Muscle of leg (tissue), 11 donors: Measurements from ENCODE around the gene METAP1D. TPM values are rescaled to one million over a fixed set of nuclear protein-coding genes. Genes with fewer than 3 reads are reported as not detected.
"Not testable (repeated sequence)": the region's sequence is repeated elsewhere in the genome, so short reads cannot be mapped to it uniquely, and the experiment has no call there.

ENCODE experiments used
- DNase-seq: peaks from one replicate; pipeline ENCODE4 v3.0.0; 2013
- H3K27ac ChIP-seq: one replicate; pipeline ENCODE4 v1.5.1; 2013; ENCODE audit warnings: mild to moderate bottlenecking, low read length, control low read depth
- H3K27me3 ChIP-seq: one replicate; pipeline ENCODE4 v1.6.1; 2013; ENCODE audit warnings: low read length; ENCODE audit not compliant: control insufficient read depth, insufficient read depth
- H3K36me3 ChIP-seq: one replicate; pipeline ENCODE4 v1.6.1; 2013; ENCODE audit warnings: low read length; ENCODE audit not compliant: control insufficient read depth, insufficient read depth
- H3K4me1 ChIP-seq: one replicate; pipeline ENCODE4 v1.6.1; 2013; ENCODE audit warnings: low read length; ENCODE audit not compliant: control insufficient read depth, insufficient read depth
- H3K4me3 ChIP-seq: one replicate; pipeline ENCODE4 v1.5.1; 2013; ENCODE audit warnings: low read length, control low read depth
- H3K9me3 ChIP-seq: replicated peaks from 2 replicates; pipeline ENCODE4 v1.6.1; 2013; ENCODE audit warnings: low read depth, low read length; ENCODE audit not compliant: control insufficient read depth
- WGBS: methylation state at CpG from one replicate; pipeline ENCODE4 v1.1.5; 2013; ENCODE audit warnings: missing lambda C conversion rate; ENCODE audit not compliant: insufficient coverage; 5-methylcytosine and 5-hydroxymethylcytosine counted together
- polyA plus RNA-seq, 8 donors: library from polyadenylated mRNA; unstranded; fragments of 120-200 nt; gene quantifications; one replicate each; pipeline versions ENCODE4 v1.2.1 to v1.2.3, GENCODE V29; 2013; ENCODE audit warnings: inconsistent platforms in 1 of 8, low replicate concordance in 1 of 8; ENCODE audit not compliant: insufficient read length in 8 of 8, insufficient read depth in 1 of 8
- total RNA-seq: library from RNA; stranded (reverse); fragments of 120-200 nt; gene quantifications from one replicate; pipeline ENCODE4 v1.2.4, GENCODE V29; 2013

The METAP1D gene
- total and polyA plus RNA-seq, 9 donors, result 7.8 to 16.0 (median 9.8) TPM

DNA sequence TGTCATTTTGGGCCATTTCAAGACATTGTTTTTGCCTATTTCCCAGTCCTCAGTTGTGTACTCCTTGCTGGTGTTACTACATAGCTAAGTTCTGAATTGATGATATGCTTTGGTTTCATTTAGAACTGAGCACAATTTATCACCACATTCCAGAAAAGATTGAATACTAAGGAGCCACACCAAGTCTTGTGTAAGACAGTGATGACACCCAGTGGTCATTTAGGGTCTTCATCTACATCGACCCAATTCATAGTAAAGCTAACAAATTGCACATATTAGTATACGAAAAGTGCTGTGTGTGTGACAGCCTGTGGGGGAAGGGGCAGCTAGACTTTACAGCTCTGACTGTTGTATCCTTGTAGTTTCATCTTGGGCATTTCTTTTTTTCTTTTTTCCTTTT lies 113.9 kb downstream of the METAP1D start:
- Histone ChIP-seq H3K4me3 (no peak overlapping the region), H3K27ac (no peak overlapping the region), H3K27me3 (peaks cover 22% of the 10 kb centered on the region), H3K4me1 (no peaks in the 10 kb centered on the region), H3K9me3 (no peaks in the 10 kb centered on the region), H3K36me3 (no peaks in the 10 kb centered on the region)
- peak; percentile 60 for DNase-seq
- WGBS, result no CpG with 5 or more reads among the region's 2 CpGs

DNA sequence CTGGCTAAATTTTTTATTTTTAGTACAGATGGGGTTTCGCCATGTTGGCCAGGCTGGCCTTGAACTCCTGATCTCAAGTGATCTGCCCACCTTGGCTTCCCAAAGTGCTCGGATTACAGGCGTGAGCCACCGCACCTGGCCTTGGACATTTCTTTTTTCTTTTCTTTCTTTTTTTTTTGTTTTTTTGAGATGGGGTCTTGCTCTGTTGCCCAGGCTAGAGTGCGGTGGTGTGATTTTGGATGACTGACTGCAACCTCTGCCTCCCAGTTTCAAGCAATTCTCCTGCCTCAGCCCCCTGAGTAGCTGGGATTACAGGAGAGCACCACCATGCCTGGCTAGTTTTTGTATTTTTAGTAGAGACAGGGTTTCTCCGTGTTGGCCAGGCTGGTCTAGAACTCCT lies 114.4 kb downstream of the METAP1D start:
- H3K4me1 ChIP-seq, H3K9me3 ChIP-seq, H3K36me3 ChIP-seq, H3K4me3 ChIP-seq, DNase-seq, H3K27ac ChIP-seq: not testable (repeated sequence)
- 100% methylated on average over 1 of the region's 6 CpGs for WGBS
- H3K27me3 ChIP-seq, result peaks cover 16% of the 10 kb centered on the region

DNA sequence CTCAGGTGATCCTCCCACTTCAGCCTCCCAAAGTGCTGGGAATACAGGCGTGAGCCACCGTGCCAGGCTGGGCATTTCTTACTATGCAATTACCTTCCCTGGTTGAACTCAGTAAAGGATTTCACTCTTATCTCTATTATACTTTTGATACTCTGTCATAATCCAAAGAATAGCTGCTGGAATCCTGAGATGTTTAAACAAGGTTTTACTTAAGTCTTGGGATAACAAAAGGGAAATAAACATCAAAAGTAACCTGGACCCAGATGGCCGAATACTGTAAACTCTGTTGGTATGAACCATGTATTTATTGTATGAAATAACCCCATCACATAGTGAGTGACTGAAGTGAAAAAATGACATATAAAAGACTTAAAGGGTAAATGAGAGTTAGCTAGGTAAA lies 114.8 kb downstream of the METAP1D start:
- H3K9me3 ChIP-seq, result no peaks in the 10 kb centered on the region
- no peaks in the 10 kb centered on the region for H3K4me1 ChIP-seq
- H3K4me3 ChIP-seq, result no peak overlapping the region
- WGBS, result 80% methylated on average over 1 of the region's 3 CpGs
- no peaks in the 10 kb centered on the region for H3K36me3 ChIP-seq
- H3K27me3 ChIP-seq, result peaks cover 12% of the 10 kb centered on the region
- DNase-seq, result no peak
- no peak overlapping the region for H3K27ac ChIP-seq

DNA sequence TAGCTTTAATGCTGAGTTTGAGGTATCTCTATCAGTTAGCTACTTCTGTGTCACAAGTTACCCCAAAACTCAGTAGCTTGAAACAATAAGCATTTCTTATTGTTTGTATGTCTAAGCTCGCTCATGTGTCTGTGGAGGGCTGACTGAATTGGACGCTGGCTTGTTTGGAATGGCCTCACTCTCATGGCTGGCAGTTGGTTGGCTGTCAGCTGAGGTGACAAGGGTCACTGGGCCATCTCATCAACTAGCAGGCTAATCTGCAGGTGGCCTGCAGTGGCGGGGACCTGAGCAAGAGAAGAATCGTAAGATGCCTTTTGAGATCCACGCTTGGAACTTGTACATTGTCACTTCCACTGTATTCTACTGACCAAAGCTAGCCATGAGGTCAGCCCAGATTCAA lies 116.4 kb downstream of the METAP1D start:
- no peaks in the 10 kb centered on the region for H3K36me3 ChIP-seq

DNA sequence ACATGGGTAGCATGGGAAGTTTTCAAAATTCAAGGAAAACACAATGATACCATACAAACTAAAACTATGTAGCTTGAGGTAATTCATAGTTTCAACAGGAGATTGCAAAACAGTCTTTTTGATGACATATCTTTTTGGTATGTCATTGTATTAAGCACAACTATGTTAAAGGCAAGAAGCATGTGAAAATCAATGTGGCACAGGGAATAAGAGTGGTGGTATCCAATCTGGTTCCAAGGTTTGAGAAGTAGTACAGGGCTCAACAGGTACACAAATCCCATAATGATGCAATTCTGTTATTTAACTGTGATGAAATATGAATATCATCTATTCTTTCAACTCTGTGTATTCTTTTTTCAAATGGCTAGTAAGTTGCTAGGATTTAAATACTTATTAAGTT lies 119.3 kb downstream of the METAP1D start:
- Histone ChIP-seq H3K4me1 (no peaks in the 10 kb centered on the region), H3K9me3 (no peaks in the 10 kb centered on the region), H3K27me3 (no peaks in the 10 kb centered on the region), H3K36me3 (no peaks in the 10 kb centered on the region), H3K27ac (no peak overlapping the region), H3K4me3 (no peak overlapping the region)
- DNase-seq, result no peak

More for the DNA sequence above, 116.4 kb downstream of the METAP1D start:
- Histone ChIP-seq H3K27ac (no peak overlapping the region), H3K9me3 (no peaks in the 10 kb centered on the region), H3K4me1 (no peaks in the 10 kb centered on the region), H3K27me3 (peaks cover 2% of the 10 kb centered on the region), H3K4me3 (no peak overlapping the region)
- 55% methylated on average over 4 of the region's 5 CpGs for WGBS
- no peak for DNase-seq

DNA sequence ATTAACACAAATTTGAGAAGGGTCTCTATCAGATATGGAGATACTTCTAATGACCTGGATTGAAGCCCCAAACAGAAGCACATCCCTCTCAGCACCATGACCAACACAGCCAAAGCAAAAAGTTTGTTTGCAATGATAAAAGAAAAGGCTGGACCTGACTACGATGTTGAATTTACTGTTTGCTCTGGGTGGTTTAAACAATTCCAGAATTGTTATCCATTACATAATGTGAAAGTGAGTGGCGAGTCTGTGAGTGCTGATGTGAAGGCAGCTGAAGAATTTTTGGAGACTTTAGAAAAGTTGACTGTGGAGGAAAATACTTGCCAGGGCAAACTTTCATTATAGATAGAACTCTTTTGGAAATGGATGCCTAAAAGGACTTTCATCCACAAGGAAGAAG lies 120.4 kb downstream of the METAP1D start:
- Histone ChIP-seq H3K9me3 (no peaks in the 10 kb centered on the region), H3K27me3 (no peaks in the 10 kb centered on the region), H3K27ac (no peak overlapping the region), H3K4me1 (no peaks in the 10 kb centered on the region), H3K36me3 (no peaks in the 10 kb centered on the region), H3K4me3 (no peak overlapping the region)
- no peak for DNase-seq
- no CpG with 5 or more reads among the region's 2 CpGs for WGBS

DNA sequence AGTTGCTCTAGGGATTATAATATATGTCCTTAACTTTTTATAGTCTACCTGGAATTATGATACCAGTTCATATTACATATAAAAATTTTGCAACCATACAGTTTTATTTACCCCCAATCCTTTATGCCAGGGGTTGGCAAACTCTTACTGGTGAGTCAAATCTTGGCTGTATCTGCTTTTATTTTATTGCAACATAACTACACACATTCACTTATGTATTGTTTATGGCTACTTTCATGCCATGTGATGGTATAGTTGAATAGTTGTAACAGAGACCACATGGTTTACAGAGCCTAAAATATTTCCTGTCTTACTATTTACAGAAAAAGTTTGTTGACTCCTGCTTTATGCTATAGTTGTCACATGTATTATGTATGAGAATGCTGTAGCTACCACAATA lies 128.7 kb downstream of the METAP1D start:
- no peaks in the 10 kb centered on the region for H3K27me3 ChIP-seq
- no peak for DNase-seq
- peaks cover 5% of the 10 kb centered on the region for H3K9me3 ChIP-seq
- no peak overlapping the region for H3K27ac ChIP-seq
- no peaks in the 10 kb centered on the region for H3K36me3 ChIP-seq
- no peaks in the 10 kb centered on the region for H3K4me1 ChIP-seq
- H3K4me3 ChIP-seq, result no peak overlapping the region

DNA sequence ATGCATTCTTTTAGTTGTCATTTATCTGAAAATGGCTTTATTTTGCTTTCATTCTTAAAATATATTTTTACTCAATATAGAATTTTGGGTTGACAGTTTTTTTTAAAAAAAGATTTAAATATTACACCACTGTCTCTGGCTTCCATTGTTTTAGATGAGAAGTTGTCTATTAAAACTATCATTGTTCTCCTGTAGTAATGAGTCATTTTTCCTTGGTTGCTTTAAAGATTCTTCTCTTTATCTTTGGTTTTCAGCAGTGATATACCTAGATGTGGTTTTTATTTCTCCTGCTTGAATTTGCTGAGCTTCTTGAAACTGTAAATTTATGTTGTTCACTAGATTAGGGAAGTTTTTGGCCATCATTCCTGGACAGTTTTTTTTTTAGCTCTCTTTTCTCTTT lies 129.7 kb downstream of the METAP1D start:
- DNase-seq, result no peak
- Histone ChIP-seq H3K4me1 (no peaks in the 10 kb centered on the region), H3K9me3 (peaks cover 5% of the 10 kb centered on the region), H3K27ac (no peak overlapping the region), H3K36me3 (no peaks in the 10 kb centered on the region), H3K4me3 (no peak overlapping the region), H3K27me3 (no peaks in the 10 kb centered on the region)

Other genes with a start within 250 kb of the METAP1D start
- 25.6 TPM for gene SLC25A12, start 105.7 kb upstream of the METAP1D start, total RNA-seq
- gene SLC25A12, start 105.7 kb upstream of the METAP1D start, polyA plus RNA-seq, result 10 to 100 TPM; 20.4 to 27.7 (median 21.9) TPM
- 28.3 TPM for gene HAT1, start 77.5 kb upstream of the METAP1D start, total RNA-seq
- gene HAT1, start 77.5 kb upstream of the METAP1D start, polyA plus RNA-seq, result 10 to 100 TPM; 34.0 to 45.1 (median 39.7) TPM
- gene DLX1, start 85.6 kb downstream of the METAP1D start, total RNA-seq, result 0.09 TPM
- gene DLX1, start 85.6 kb downstream of the METAP1D start, polyA plus RNA-seq, result under 1 TPM; 0.11 to 0.60 (median 0.33) TPM
- 0.04 TPM for gene DLX2, start 102.9 kb downstream of the METAP1D start, total RNA-seq
- gene DLX2, start 102.9 kb downstream of the METAP1D start, polyA plus RNA-seq, result under 1 TPM in 5 of 8 donors, not detected in 3; 0.05 to 0.26 (median 0.11) TPM